ENCODE measurements around the gene PIPOX. TPM values are rescaled to one million over a fixed set of nuclear protein-coding genes. Genes with fewer than 3 reads are reported as not detected.

The PIPOX gene
- total and polyA plus RNA-seq, 7 donors: 0.71 to 20.5 (median 8.7) TPM; not detected in 1

GRCh38 chr17:29070781-29071180, 27.8 kb downstream of the PIPOX start:
- Histone ChIP-seq H3K9me3 (no peaks in the 10 kb centered on the region), H3K4me1 (no peaks in the 10 kb centered on the region), H3K27ac (no peak overlapping the region), H3K27me3 (peaks cover 0 to 14% (median 0%) of the 10 kb centered on the region in 3 donors), H3K36me3 (peaks cover 0 to 12% (median 0%) of the 10 kb centered on the region in 4 donors), H3K4me3 (no peak overlapping the region)
- intact Hi-C loops (cut with DNase I): no loop called here
- WGBS, 2 donors: 84 to 92% methylated on average over 9 of the region's 9 CpGs
- DNase-seq: no peak
- TF ChIP-seq, protein P1, sequence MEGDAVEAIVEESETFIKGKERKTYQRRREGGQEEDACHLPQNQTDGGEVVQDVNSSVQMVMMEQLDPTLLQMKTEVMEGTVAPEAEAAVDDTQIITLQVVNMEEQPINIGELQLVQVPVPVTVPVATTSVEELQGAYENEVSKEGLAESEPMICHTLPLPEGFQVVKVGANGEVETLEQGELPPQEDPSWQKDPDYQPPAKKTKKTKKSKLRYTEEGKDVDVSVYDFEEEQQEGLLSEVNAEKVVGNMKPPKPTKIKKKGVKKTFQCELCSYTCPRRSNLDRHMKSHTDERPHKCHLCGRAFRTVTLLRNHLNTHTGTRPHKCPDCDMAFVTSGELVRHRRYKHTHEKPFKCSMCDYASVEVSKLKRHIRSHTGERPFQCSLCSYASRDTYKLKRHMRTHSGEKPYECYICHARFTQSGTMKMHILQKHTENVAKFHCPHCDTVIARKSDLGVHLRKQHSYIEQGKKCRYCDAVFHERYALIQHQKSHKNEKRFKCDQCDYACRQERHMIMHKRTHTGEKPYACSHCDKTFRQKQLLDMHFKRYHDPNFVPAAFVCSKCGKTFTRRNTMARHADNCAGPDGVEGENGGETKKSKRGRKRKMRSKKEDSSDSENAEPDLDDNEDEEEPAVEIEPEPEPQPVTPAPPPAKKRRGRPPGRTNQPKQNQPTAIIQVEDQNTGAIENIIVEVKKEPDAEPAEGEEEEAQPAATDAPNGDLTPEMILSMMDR (IDR thresholded peaks at IDR 0.05): no peak
- TF ChIP-seq EP300 (IDR thresholded peaks at IDR 0.05): no peak
- TF ChIP-seq POLR2AphosphoS5 (IDR thresholded peaks at IDR 0.05): no peak
- TF ChIP-seq POLR2A (IDR thresholded peaks at IDR 0.05): no peak

- intact Hi-C loops (cut with DNase I): no loop called here
- 96 to 100% methylated on average over 1 of the region's 1 CpG for WGBS, 2 donors
- peaks cover 0 to 12% (median 0%) of the 10 kb centered on the region in 4 donors for H3K36me3 ChIP-seq
- H3K4me1 ChIP-seq: no peaks in the 10 kb centered on the region
- H3K27ac ChIP-seq: no peak overlapping the region
- no peak for DNase-seq
- peaks cover 0 to 14% (median 0%) of the 10 kb centered on the region in 3 donors for H3K27me3 ChIP-seq
- H3K9me3 ChIP-seq: no peaks in the 10 kb centered on the region
- TF ChIP-seq POLR2A (IDR thresholded peaks at IDR 0.05): no peak
- TF ChIP-seq, protein P1 (IDR thresholded peaks at IDR 0.05): no peak
- TF ChIP-seq EP300 (IDR thresholded peaks at IDR 0.05): no peak
- TF ChIP-seq POLR2AphosphoS5 (IDR thresholded peaks at IDR 0.05): no peak
- no peak overlapping the region for H3K4me3 ChIP-seq
Observed at GRCh38 chr17:29071303-29071702, 28.4 kb downstream of the PIPOX start.

- Histone ChIP-seq H3K36me3 (peaks cover 0 to 23% (median 2%) of the 10 kb centered on the region in 4 donors), H3K27ac (no peak overlapping the region), H3K4me1 (no peaks in the 10 kb centered on the region), H3K27me3 (peaks cover 0 to 10% (median 0%) of the 10 kb centered on the region in 3 donors), H3K4me3 (no peak overlapping the region), H3K9me3 (no peaks in the 10 kb centered on the region)
- TF ChIP-seq EP300 (IDR thresholded peaks at IDR 0.05) (no peak), POLR2A (IDR thresholded peaks at IDR 0.05) (no peak), POLR2AphosphoS5 (IDR thresholded peaks at IDR 0.05) (no peak)
- TF ChIP-seq, protein P1 (IDR thresholded peaks at IDR 0.05): no peak
- WGBS, 2 donors: 83 to 89% methylated on average over 2 of the region's 2 CpGs
- DNase-seq: no peak
- intact Hi-C loops (cut with DNase I): no loop called here
Observed at GRCh38 chr17:29073045-29073444, 30.1 kb downstream of the PIPOX start.

GRCh38 chr17:29073520-29073919, 30.6 kb downstream of the PIPOX start:
- no peak for DNase-seq

More at GRCh38 chr17:29073520-29073919, 30.6 kb downstream of the PIPOX start:
- no peaks in the 10 kb centered on the region for H3K9me3 ChIP-seq
- no peaks in the 10 kb centered on the region for H3K4me1 ChIP-seq
- WGBS, 2 donors: 81 to 84% methylated on average over 4 of the region's 4 CpGs
- H3K36me3 ChIP-seq: peaks cover 0 to 25% (median 2%) of the 10 kb centered on the region in 4 donors
- intact Hi-C loops (cut with DNase I): no loop called here
- TF ChIP-seq, protein P1 (IDR thresholded peaks at IDR 0.05): no peak
- TF ChIP-seq POLR2AphosphoS5 (IDR thresholded peaks at IDR 0.05) (no peak), EP300 (IDR thresholded peaks at IDR 0.05) (no peak), POLR2A (IDR thresholded peaks at IDR 0.05) (no peak)
- peaks cover 0 to 10% (median 0%) of the 10 kb centered on the region in 3 donors for H3K27me3 ChIP-seq
- H3K4me3 ChIP-seq: no peak overlapping the region
- no peak overlapping the region for H3K27ac ChIP-seq

Data from sigmoid colon (tissue), 7 donors.